Measurements from ENCODE around the gene SUCO.
"Not testable (repeated sequence)": the region's sequence is repeated elsewhere in the genome, so short reads cannot be mapped to it uniquely, and the experiment has no call there.

Gene SUCO

GRCh38 chr1:172609528-172609927 lies 76.6 kb downstream of the SUCO start:
- no peak for DNase-seq (ENCODE audit: low read depth in 2 of 2)

- no peak for DNase-seq (ENCODE audit: low read depth in 2 of 2)
Measured at GRCh38 chr1:172612478-172612877, 79.5 kb downstream of the SUCO start.

GRCh38 chr1:172613294-172613693 lies 80.3 kb downstream of the SUCO start:
- no peak for DNase-seq (ENCODE audit: low read depth in 2 of 2)

GRCh38 chr1:172616195-172616594 lies 83.2 kb downstream of the SUCO start:
- no peak for DNase-seq (ENCODE audit: low read depth in 2 of 2)

- DNase-seq (ENCODE audit: low read depth in 2 of 2) = no peak
Measured at GRCh38 chr1:172616636-172617035, 83.7 kb downstream of the SUCO start.

- not testable (repeated sequence) for DNase-seq (ENCODE audit: low read depth in 2 of 2)
Measured at GRCh38 chr1:172620603-172621002, 87.7 kb downstream of the SUCO start.

GRCh38 chr1:172622541-172622940 lies 89.6 kb downstream of the SUCO start:
- no peak for DNase-seq (ENCODE audit: low read depth in 2 of 2)

GRCh38 chr1:172623748-172624147 lies 90.8 kb downstream of the SUCO start:
- no peak for DNase-seq (ENCODE audit: low read depth in 2 of 2)

GRCh38 chr1:172626845-172627244 lies 93.9 kb downstream of the SUCO start:
- DNase-seq (ENCODE audit: low read depth in 2 of 2) = no peak

- no peak for DNase-seq (ENCODE audit: low read depth in 2 of 2)
Measured at GRCh38 chr1:172627702-172628101, 94.8 kb downstream of the SUCO start.

GRCh38 chr1:172628401-172628800 lies 95.5 kb downstream of the SUCO start:
- no peak for DNase-seq (ENCODE audit: low read depth in 2 of 2)

- no peak for DNase-seq (ENCODE audit: low read depth in 2 of 2)
Measured at GRCh38 chr1:172629170-172629569, 96.2 kb downstream of the SUCO start.

GRCh38 chr1:172629638-172630037 lies 96.7 kb downstream of the SUCO start:
- DNase-seq (ENCODE audit: low read depth in 2 of 2) = no peak

GRCh38 chr1:172630056-172630818 lies 97.3 kb downstream of the SUCO start:
- no peak for DNase-seq (ENCODE audit: low read depth in 2 of 2)

GRCh38 chr1:172630868-172631267 lies 97.9 kb downstream of the SUCO start:
- no peak for DNase-seq (ENCODE audit: low read depth in 2 of 2)

- DNase-seq (ENCODE audit: low read depth in 2 of 2) = no peak
Measured at GRCh38 chr1:172637522-172637921, 104.6 kb downstream of the SUCO start.

- DNase-seq (ENCODE audit: low read depth in 2 of 2) = no peak
Measured at GRCh38 chr1:172638249-172638648, 105.3 kb downstream of the SUCO start.

GRCh38 chr1:172638885-172639831 lies 106.2 kb downstream of the SUCO start:
- DNase-seq (ENCODE audit: low read depth in 2 of 2) = peak; percentile 33 to 40

- DNase-seq (ENCODE audit: low read depth in 2 of 2) = no peak
Measured at GRCh38 chr1:172640111-172640510, 107.2 kb downstream of the SUCO start.

- no peak for DNase-seq (ENCODE audit: low read depth in 2 of 2)
Measured at GRCh38 chr1:172641492-172641891, 108.5 kb downstream of the SUCO start.

GRCh38 chr1:172642970-172643369 lies 110.0 kb downstream of the SUCO start:
- DNase-seq (ENCODE audit: low read depth in 2 of 2) = no peak

- no peak for DNase-seq (ENCODE audit: low read depth in 2 of 2)
Measured at GRCh38 chr1:172646653-172647052, 113.7 kb downstream of the SUCO start.

- DNase-seq (ENCODE audit: low read depth in 2 of 2) = no peak
Measured at GRCh38 chr1:172647110-172647564, 114.2 kb downstream of the SUCO start.
